ENCODE results near the gene HMGXB3. TPM values are rescaled to one million over a fixed set of nuclear protein-coding genes. Genes with fewer than 3 reads are reported as not detected.

Gene HMGXB3
- polyA plus RNA-seq, 1 donor from 2014 or later = 66.6 TPM

DNA sequence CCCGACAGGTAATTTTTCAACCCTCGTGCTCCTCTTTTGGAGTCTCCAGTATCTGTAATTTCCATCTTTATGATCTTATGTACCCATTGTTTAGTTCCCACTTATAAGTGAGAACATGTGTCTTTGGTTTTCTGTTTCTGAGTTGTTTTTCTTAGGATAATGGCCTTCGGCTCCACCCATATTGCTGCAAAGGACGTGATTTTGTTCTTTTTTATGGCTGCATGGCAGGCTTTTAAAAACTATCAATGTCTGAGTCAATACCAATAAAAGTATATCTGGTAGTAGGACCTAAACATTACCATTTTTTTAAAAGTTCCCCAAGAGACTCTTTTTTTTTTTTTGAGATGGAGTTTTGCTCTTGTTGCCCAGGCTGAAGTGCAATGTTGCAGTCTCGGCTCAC is 43.9 kb upstream of the HMGXB3 start:
- no peak overlapping the region for H3K4me2 ChIP-seq (ENCODE audit: low read length)
- H3K9me3 ChIP-seq (ENCODE audit: low read length) = no peaks in the 10 kb centered on the region
- H4K20me1 ChIP-seq (ENCODE audit: insufficient read depth) = no peaks in the 10 kb centered on the region

DNA sequence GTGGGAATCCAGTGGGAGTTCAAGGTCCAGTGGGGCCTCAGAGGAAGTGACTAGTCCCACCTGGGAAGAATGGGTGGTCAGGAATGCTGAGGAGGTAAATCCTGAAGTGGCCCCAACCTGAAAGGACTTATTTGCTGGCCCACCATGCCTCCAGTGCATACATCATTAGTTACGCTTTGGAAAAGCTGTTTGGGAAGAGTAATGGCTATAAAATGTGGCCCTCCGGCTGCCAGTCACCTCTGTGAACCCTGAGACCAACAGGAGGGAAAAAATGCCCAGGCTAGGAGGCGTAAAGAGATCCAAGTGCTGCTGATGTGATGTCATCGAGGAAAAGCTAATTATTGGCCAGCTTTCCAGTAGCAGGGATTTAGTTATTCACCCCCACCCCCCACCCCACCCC is 42.7 kb upstream of the HMGXB3 start:
- no peaks in the 10 kb centered on the region for H3K9me2 ChIP-seq (ENCODE audit: insufficient read depth, low read length)
- H3K9ac ChIP-seq (ENCODE audit: low read length) = no peak overlapping the region
- peaks cover 6% of the 10 kb centered on the region for H3F3A ChIP-seq (ENCODE audit: insufficient read depth, low read length, poor library complexity, severe bottlenecking)
- TF ChIP-seq EP300 (conservative IDR thresholded peaks at IDR 0.05; ENCODE audit: poor library complexity, severe bottlenecking) = no peak
- TF ChIP-seq CTCF (IDR thresholded peaks at IDR 0.05; ENCODE audit: poor library complexity, severe bottlenecking) = no peak
- TF ChIP-seq RAD21 (conservative IDR thresholded peaks at IDR 0.05) = no peak
- TF ChIP-seq SMC3 (conservative IDR thresholded peaks at IDR 0.05; ENCODE audit: poor library complexity) = no peak
- TF ChIP-seq MXI1 (conservative IDR thresholded peaks at IDR 0.05; ENCODE audit: poor library complexity, severe bottlenecking) = no peak
- no peak for TF ChIP-seq POLR2AphosphoS5 (IDR thresholded peaks at IDR 0.05)
- no peak for TF ChIP-seq EZH2 (IDR thresholded peaks at IDR 0.05; ENCODE audit: borderline replicate concordance, insufficient read depth, low read length, poor library complexity, severe bottlenecking)
- no peak for TF ChIP-seq TAF1 (IDR thresholded peaks at IDR 0.05; ENCODE audit: low read depth)
- TF ChIP-seq, protein P1, sequence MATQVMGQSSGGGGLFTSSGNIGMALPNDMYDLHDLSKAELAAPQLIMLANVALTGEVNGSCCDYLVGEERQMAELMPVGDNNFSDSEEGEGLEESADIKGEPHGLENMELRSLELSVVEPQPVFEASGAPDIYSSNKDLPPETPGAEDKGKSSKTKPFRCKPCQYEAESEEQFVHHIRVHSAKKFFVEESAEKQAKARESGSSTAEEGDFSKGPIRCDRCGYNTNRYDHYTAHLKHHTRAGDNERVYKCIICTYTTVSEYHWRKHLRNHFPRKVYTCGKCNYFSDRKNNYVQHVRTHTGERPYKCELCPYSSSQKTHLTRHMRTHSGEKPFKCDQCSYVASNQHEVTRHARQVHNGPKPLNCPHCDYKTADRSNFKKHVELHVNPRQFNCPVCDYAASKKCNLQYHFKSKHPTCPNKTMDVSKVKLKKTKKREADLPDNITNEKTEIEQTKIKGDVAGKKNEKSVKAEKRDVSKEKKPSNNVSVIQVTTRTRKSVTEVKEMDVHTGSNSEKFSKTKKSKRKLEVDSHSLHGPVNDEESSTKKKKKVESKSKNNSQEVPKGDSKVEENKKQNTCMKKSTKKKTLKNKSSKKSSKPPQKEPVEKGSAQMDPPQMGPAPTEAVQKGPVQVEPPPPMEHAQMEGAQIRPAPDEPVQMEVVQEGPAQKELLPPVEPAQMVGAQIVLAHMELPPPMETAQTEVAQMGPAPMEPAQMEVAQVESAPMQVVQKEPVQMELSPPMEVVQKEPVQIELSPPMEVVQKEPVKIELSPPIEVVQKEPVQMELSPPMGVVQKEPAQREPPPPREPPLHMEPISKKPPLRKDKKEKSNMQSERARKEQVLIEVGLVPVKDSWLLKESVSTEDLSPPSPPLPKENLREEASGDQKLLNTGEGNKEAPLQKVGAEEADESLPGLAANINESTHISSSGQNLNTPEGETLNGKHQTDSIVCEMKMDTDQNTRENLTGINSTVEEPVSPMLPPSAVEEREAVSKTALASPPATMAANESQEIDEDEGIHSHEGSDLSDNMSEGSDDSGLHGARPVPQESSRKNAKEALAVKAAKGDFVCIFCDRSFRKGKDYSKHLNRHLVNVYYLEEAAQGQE (IDR thresholded peaks at IDR 0.05; ENCODE audit: borderline replicate concordance) = no peak
- H3K36me3 ChIP-seq (ENCODE audit: insufficient read depth, low read length) = no peaks in the 10 kb centered on the region
- H4K20me1 ChIP-seq (ENCODE audit: insufficient read depth) = no peaks in the 10 kb centered on the region
- no peak overlapping the region for H3K4me2 ChIP-seq (ENCODE audit: low read length)
- no peaks in the 10 kb centered on the region for H3K27me3 ChIP-seq (ENCODE audit: insufficient read depth, low read depth, low read length)
- H3K27ac ChIP-seq (ENCODE audit: low read length) = no peak overlapping the region
- no peak overlapping the region for H2AFZ ChIP-seq (ENCODE audit: low read depth, low read length)
- H3K9me3 ChIP-seq (ENCODE audit: low read length) = no peaks in the 10 kb centered on the region
- H3K79me2 ChIP-seq (replicated peaks; ENCODE audit: insufficient read depth, low read length) = no peaks in the 10 kb centered on the region
- H3K4me3 ChIP-seq (ENCODE audit: low read length) = no peak overlapping the region

More for the DNA sequence above, 43.9 kb upstream of the HMGXB3 start:
- Histone ChIP-seq H3K9me2 (ENCODE audit: insufficient read depth, low read length) (no peaks in the 10 kb centered on the region), H3K9ac (ENCODE audit: low read length) (no peak overlapping the region), H2AFZ (ENCODE audit: low read depth, low read length) (no peak overlapping the region), H3K27ac (ENCODE audit: low read length) (no peak overlapping the region), H3K36me3 (ENCODE audit: insufficient read depth, low read length) (no peaks in the 10 kb centered on the region), H3K27me3 (ENCODE audit: insufficient read depth, low read depth, low read length) (no peaks in the 10 kb centered on the region), H3K79me2 (replicated peaks; ENCODE audit: insufficient read depth, low read length) (no peaks in the 10 kb centered on the region), H3F3A (ENCODE audit: insufficient read depth, low read length, poor library complexity, severe bottlenecking) (peaks cover 6% of the 10 kb centered on the region), H3K4me3 (ENCODE audit: low read length) (no peak overlapping the region)
- TF ChIP-seq SMC3 (conservative IDR thresholded peaks at IDR 0.05; ENCODE audit: poor library complexity) (no peak), CTCF (IDR thresholded peaks at IDR 0.05; ENCODE audit: poor library complexity, severe bottlenecking) (no peak), TAF1 (IDR thresholded peaks at IDR 0.05; ENCODE audit: low read depth) (no peak), RAD21 (conservative IDR thresholded peaks at IDR 0.05) (no peak), POLR2AphosphoS5 (IDR thresholded peaks at IDR 0.05) (no peak), EZH2 (IDR thresholded peaks at IDR 0.05; ENCODE audit: borderline replicate concordance, insufficient read depth, low read length, poor library complexity, severe bottlenecking) (no peak), MXI1 (conservative IDR thresholded peaks at IDR 0.05; ENCODE audit: poor library complexity, severe bottlenecking) (no peak), EP300 (conservative IDR thresholded peaks at IDR 0.05; ENCODE audit: poor library complexity, severe bottlenecking) (no peak)
- TF ChIP-seq, protein P1 (IDR thresholded peaks at IDR 0.05; ENCODE audit: borderline replicate concordance) = no peak
